ENCODE measurements around the gene TARS1. TPM values are rescaled to one million over a fixed set of nuclear protein-coding genes. Genes with fewer than 3 reads are reported as not detected.

TARS1 gene
- total and polyA plus RNA-seq, 10 of the 15 experiments (the other 5 are each of a cell fraction or from before 2014, with no cell fraction given), result 163 to 350 (median 228) TPM

GRCh38 chr5:33475706-33476105 lies 34.9 kb downstream of the TARS1 start (continued):
- TF ChIP-seq RAD21 (IDR thresholded peaks at IDR 0.05; ENCODE audit: insufficient read depth, low read depth, low read length) (no peak), HDAC2 (IDR thresholded peaks at IDR 0.05) (no peak), NFXL1 (IDR thresholded peaks at IDR 0.05; ENCODE audit: borderline replicate concordance) (no peak), ASH2L (IDR thresholded peaks at IDR 0.05; ENCODE audit: borderline replicate concordance, low read depth) (no peak), MTA2 (IDR thresholded peaks at IDR 0.05; ENCODE audit: low read depth) (no peak), EZH2 (IDR thresholded peaks at IDR 0.05; ENCODE audit: borderline replicate concordance, control insufficient read depth, low read depth, low read length) (no peak)

- Histone ChIP-seq H3K79me2 (ENCODE audit: control insufficient read depth, insufficient read depth, low read length) (no peaks in the 10 kb centered on the region), H3K36me3 (ENCODE audit: control insufficient read depth in 2 of 2, insufficient read depth in 2 of 2, low read length in 1 of 2) (peaks cover 3 to 27% of the 10 kb centered on the region in 2 experiments), H4K20me1 (ENCODE audit: control insufficient read depth, insufficient read depth) (no peaks in the 10 kb centered on the region), H3K4me1 (ENCODE audit: control insufficient read depth, insufficient read depth, low read length) (no peaks in the 10 kb centered on the region), H3K9ac (ENCODE audit: control insufficient read depth, insufficient read depth, low read length) (no peak overlapping the region), H3K27ac (ENCODE audit: control insufficient read depth, insufficient read depth) (no peak overlapping the region), H3K27me3 (replicated peaks in 1 of 2; ENCODE audit: control insufficient read depth in 2 of 2, insufficient read depth in 2 of 2, low read length in 1 of 2) (no peaks in the 10 kb centered on the region), H2AFZ (ENCODE audit: control insufficient read depth, low read depth, low read length) (no peak overlapping the region), H3K4me2 (ENCODE audit: control insufficient read depth, insufficient read depth) (no peak overlapping the region), H3K9me3 (replicated peaks; ENCODE audit: control insufficient read depth, insufficient read depth, low read length) (peaks cover 9% of the 10 kb centered on the region; the same call in 2 of the 3 replicates), H3K4me3 (no peak overlapping the region)
- ChIA-PET CTCF (no interaction called here), RAD21 (ENCODE audit: unreplicated experiment) (no interaction called here), POLR2A (no interaction called here), SMC1A (ENCODE audit: uncharacterized antibody, unreplicated experiment) (interaction anchor here (1.0 kb wide), 1 partner anchor 494 kb away, joined by 3 read pairs; no protein-coding TSS in a partner anchor)
- no peak for TF ChIP-seq SIN3A (IDR thresholded peaks at IDR 0.05; ENCODE audit: low read depth, low read length)
- TF ChIP-seq RB1 (IDR thresholded peaks at IDR 0.05; ENCODE audit: borderline replicate concordance), result no peak
- TF ChIP-seq, protein P1, sequence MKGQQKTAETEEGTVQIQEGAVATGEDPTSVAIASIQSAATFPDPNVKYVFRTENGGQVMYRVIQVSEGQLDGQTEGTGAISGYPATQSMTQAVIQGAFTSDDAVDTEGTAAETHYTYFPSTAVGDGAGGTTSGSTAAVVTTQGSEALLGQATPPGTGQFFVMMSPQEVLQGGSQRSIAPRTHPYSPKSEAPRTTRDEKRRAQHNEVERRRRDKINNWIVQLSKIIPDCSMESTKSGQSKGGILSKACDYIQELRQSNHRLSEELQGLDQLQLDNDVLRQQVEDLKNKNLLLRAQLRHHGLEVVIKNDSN (IDR thresholded peaks at IDR 0.05; ENCODE audit: borderline replicate concordance, extremely low read length, insufficient read depth, low read depth, low read length), result no peak
- no peak for TF ChIP-seq ZNF24 (IDR thresholded peaks at IDR 0.05)
- no peak for TF ChIP-seq POLR2AphosphoS2 (IDR thresholded peaks at IDR 0.05; ENCODE audit: low read depth, low read length)
- no peak for TF ChIP-seq MEF2A (IDR thresholded peaks at IDR 0.05; ENCODE audit: insufficient read depth, low read depth, low read length)
- TF ChIP-seq CHD2 (IDR thresholded peaks at IDR 0.05; ENCODE audit: borderline replicate concordance, low read depth, low read length), result no peak
- TF ChIP-seq CHD4 (IDR thresholded peaks at IDR 0.05), result no peak
- no peak for TF ChIP-seq RUNX3 (IDR thresholded peaks at IDR 0.05; ENCODE audit: low read length)
- TF ChIP-seq NFYA (IDR thresholded peaks at IDR 0.05; ENCODE audit: borderline replicate concordance, low read depth, low read length), result no peak
- TF ChIP-seq PAX8 (IDR thresholded peaks at IDR 0.05), result no peak
- TF ChIP-seq NFXL1 (IDR thresholded peaks at IDR 0.05; ENCODE audit: borderline replicate concordance), result no peak
- no peak for TF ChIP-seq MYB (IDR thresholded peaks at IDR 0.05; ENCODE audit: borderline replicate concordance, low read depth, low read length)
- no peak for TF ChIP-seq ASH2L (IDR thresholded peaks at IDR 0.05; ENCODE audit: borderline replicate concordance, low read depth)
- no peak for TF ChIP-seq KAT2A (conservative IDR thresholded peaks at IDR 0.05; ENCODE audit: control insufficient read depth, low read depth, low read length)
- no peak for TF ChIP-seq NR2F1 (conservative IDR thresholded peaks at IDR 0.05)
- TF ChIP-seq SUPT20H (IDR thresholded peaks at IDR 0.05; ENCODE audit: borderline replicate concordance, control insufficient read depth, low read depth, low read length), result no peak
- no peak for TF ChIP-seq WRNIP1 (IDR thresholded peaks at IDR 0.05; ENCODE audit: borderline replicate concordance, low read depth, low read length)
- intact Hi-C loops (cut with micrococcal nuclease; ENCODE audit: unreplicated experiment) (no loop called here), in situ Hi-C loops (cut with MboI) (no loop called here)
- no peak for DNase-seq (ENCODE audit: low read depth, low spot score)
- no peak for FAIRE-seq
- BruUV-seq (replicated peaks), result no TSS peak
- ATAC-seq, result no peak
- WGBS (ENCODE audit: insufficient coverage, insufficient replicate concordance, low lambda C conversion rate, missing lambda C conversion rate), result 100% methylated on average over 3 of the region's 3 CpGs
Measured at GRCh38 chr5:33476992-33477391, 36.2 kb downstream of the TARS1 start.
